HG03097 (cell line): ENCODE results near the gene PRKD2.

ENCODE experiments used
- ATAC-seq: cut with Tn5 transposase; IDR thresholded peaks from one replicate; pipeline ENCODE4 v1.9.1; 2021; ENCODE audit not compliant: unreplicated experiment, low FRiP score

PRKD2 gene

GRCh38 chr19:46742926-46743480 lies 26.1 kb upstream of the PRKD2 start:
- no peak for ATAC-seq

- no peak for ATAC-seq
Measured at GRCh38 chr19:46741447-46741846, 24.5 kb upstream of the PRKD2 start.

GRCh38 chr19:46739290-46739771 lies 22.4 kb upstream of the PRKD2 start:
- ATAC-seq = no peak

GRCh38 chr19:46737761-46738171 lies 20.9 kb upstream of the PRKD2 start:
- ATAC-seq = no peak

DNA sequence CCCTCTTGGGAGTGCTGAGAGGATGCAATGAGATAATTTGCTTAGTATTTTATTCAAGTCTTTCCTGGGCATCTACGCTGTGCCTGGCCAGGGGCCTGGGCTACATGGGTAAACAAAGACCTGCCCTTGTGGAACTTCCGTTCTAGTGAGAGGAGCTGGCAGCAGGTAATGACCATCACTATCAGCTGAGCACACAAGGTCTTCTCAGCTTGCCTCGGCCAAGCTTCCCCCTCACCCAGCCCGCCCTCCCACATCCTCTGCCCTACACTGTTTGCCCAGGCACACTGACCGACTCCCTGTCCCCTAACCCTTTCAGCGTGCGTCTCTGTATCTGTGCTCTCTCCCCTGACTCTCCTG lies 20.4 kb upstream of the PRKD2 start:
- no peak for ATAC-seq

- no peak for ATAC-seq
Measured at GRCh38 chr19:46736531-46737297, 19.8 kb upstream of the PRKD2 start.

DNA sequence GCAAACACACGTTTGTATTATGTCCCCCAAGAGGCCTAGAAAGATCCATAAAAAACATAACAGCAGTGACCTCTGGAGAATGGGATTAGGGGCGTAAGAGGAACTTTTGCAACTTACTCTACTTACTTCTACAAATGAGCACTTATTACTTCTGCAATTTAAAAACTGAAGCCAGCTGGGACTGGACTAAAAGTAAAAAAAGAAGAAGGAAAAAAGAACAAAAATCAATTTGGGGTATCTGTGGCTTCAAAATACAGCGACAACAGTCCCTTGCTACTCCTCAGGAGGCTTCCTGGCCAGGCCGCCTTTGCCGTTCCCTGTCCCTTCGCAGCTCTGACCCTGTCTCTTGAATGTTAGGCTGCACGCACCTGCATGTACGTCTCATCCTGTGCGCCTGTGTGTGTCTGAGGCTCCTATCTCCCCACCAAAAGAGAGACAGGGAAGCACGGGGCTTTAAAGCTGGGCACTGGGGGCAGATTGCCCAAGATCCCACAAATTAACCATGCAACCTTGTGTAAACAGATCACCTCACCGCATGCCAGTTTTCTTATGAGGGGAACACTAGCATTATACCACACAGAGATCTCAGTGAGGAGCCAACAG lies 16.9 kb upstream of the PRKD2 start:
- no peak for ATAC-seq

DNA sequence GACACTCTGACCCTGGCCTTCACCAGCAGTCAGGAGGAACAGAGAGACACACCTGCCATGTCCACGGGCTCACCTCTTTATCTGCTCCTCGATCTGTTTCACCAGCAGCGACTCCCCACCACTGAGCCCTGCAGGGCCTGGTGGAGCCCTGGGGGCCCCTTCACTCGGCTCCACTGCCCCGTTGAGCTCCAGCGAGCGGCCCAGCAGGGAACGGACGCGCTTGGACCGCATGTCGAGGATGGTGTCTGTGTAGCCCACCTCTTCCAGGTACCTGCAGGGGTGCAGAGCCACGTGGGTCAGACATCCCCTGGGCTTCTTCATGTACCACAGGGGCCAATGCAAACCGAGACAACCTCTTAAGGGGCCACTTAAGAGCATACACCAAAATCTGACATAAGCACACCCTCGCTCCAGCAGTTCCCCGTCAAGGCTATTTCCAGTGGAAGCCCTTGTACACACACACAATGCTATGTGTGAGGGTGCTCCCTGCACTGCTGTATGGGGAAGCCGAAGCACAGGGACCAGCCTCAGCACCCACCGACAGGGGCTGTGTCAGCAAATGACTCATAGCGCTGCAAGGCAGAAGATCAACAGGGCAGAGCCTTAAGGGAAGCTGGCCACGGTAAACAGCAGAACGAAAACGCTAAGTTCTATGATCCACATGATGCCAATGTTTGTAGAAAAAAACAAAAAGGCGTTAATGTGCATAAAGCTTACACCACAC lies 16.2 kb upstream of the PRKD2 start:
- ATAC-seq = no peak

DNA sequence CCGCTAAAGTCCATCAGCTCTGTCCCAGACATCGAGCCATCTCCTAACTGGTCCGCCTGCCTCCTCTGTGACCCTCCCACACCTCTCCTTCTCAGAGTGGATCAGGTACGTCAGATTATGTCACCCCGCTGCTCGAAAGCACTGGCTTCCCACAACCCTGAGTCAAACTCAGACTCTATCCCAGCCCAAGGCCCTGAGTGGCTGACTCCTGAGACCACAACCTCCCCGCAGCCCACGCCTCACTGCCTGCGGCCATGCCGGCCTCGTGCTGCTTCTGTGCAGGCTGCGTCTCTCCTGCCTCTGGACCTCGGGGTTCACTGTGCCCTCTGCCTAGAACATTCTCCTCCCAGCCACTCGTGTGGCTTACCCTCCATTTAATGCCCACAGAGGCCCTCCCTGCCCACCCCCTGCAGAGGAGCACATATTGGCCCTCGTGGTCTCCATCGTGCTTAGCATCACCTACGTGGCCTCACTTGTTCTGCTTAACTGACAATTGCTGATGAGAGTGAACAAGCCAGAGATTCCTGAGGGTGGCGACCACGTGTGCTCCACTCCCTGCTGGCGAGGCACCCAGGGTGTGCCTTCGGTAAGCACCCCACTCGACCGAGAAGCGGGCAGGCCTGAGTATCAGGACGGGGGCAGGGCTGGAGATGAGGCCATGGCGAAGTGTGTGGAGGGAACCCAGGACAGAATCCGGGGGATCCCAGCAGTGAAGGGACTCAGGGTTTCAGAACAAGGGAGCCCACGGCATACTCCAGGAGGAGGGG lies 15.4 kb upstream of the PRKD2 start:
- no peak for ATAC-seq

DNA sequence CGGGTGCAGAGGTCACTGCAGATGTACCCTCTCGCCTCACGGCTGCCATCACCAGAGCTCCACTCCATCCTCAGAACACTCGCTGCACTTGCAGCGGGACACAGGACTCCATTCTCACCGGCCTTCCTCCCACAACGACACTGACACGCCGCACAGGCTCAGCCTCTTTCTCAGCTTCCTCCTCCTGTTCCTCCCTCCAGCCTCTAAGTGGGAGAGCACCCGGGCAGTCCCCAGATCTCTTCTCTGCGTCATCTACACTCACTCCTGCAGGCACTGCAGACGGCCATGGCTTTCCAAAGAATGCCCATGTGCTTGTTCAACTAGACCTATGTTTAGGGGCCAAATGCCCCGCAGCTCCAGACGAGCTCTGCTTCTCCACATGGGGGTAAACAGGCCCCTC lies 14.7 kb upstream of the PRKD2 start:
- no peak for ATAC-seq

GRCh38 chr19:46731007-46731501 lies 14.1 kb upstream of the PRKD2 start:
- ATAC-seq = no peak

- ATAC-seq = no peak
Measured at GRCh38 chr19:46730595-46730994, 13.7 kb upstream of the PRKD2 start.

GRCh38 chr19:46730187-46730586 lies 13.3 kb upstream of the PRKD2 start:
- no peak for ATAC-seq

DNA sequence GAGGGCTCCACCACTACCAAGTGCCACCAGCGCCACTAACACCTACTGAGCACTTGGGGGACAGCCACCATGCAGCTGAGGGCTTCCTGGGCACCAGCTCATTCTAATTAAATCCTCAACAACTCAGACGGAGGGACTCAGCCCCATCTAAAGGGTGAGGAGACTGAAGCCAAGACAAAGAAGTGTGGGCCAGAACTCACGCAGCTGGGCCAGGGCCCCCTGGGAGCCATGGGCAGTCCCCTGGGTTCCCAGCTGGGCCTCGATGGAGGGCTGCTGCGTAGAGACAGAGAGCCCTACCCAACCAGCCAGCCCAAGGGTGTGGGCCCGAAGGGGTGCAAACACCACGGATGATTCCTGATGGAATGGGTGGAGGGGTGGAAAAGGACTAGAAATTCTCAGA lies 12.8 kb upstream of the PRKD2 start:
- ATAC-seq = no peak

DNA sequence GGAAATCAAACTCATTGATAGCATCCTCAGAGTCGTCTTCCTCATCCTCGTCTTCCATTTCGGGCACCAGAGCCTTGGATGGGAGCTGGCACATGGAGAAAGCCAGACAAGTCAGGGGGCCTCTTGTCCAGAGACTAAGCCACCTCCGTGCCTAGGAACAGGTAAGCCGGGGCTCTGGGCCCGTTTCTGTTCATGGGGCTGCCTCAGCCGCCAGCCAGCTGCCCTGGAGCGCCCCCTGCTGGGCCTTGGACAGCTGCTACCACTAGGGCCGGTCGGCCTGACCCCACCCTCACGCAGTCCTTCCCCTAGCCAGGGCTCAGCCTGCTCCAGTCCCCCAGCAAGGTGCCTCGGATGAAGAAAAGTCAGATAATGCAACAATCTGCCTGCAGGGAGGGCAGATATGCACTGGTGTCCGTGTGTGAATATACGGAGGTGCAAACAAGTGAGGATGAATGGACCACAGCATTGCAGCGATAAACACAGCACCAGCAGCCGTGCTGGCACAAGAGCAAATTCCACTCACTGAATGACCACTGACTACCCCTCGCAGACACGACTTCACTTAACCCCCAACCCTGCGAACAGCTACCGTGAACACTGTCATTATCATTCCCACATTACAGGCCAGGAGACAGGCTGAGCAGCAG lies 11.9 kb upstream of the PRKD2 start:
- ATAC-seq = no peak

- no peak for ATAC-seq
Measured at GRCh38 chr19:46728208-46728607, 11.3 kb upstream of the PRKD2 start.

GRCh38 chr19:46727757-46728156 lies 10.8 kb upstream of the PRKD2 start:
- no peak for ATAC-seq

- ATAC-seq = no peak
Measured at GRCh38 chr19:46726971-46727501, 10.1 kb upstream of the PRKD2 start.

DNA sequence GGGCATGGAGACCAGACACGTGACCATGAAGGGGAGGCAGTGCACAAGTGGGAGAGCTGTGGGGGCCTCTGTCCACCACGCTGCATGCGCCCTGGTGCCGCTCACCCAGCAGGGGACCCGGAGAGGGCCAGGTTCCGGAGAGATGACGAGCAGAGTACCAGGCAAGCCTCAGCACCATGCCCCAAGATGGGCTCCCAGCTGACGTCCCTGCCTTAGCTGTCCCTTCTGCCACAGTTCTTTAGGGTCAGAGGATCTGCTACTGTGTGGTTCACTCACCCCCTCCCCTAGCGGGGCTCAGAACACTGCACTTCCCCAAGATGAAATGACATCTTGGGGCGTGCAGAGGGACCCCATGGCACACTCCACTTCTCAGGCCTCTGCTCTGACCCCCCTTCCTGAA lies 9.6 kb upstream of the PRKD2 start:
- no peak for ATAC-seq
